HTR-8/SVneo (cell line): ENCODE results near the gene SYT8.

ENCODE experiments used
- DNase-seq: peaks from one replicate; pipeline ENCODE4 v3.0.0; 2011; ENCODE audit warnings: low spot score, mixed read lengths; ENCODE audit not compliant: insufficient read length
- FAIRE-seq: peaks from 2 replicates; lab custom pipeline; 2011; peaks lifted over from hg19 to GRCh38; lab: Jason Lieb, UNC

Gene SYT8

GRCh38 chr11:1830322-1831223 lies 4.2 kb upstream of the SYT8 start:
- DNase-seq (peak; percentile 30), FAIRE-seq (no peak)

GRCh38 chr11:1831338-1832210 lies 3.2 kb upstream of the SYT8 start:
- FAIRE-seq, result no peak
- no peak for DNase-seq

- FAIRE-seq (no peak), DNase-seq (peak; percentile 70)
Observed at GRCh38 chr11:1832211-1832919, 2.4 kb upstream of the SYT8 start.

GRCh38 chr11:1832920-1833295 lies 1.9 kb upstream of the SYT8 start:
- no peak for FAIRE-seq
- no peak for DNase-seq

DNA sequence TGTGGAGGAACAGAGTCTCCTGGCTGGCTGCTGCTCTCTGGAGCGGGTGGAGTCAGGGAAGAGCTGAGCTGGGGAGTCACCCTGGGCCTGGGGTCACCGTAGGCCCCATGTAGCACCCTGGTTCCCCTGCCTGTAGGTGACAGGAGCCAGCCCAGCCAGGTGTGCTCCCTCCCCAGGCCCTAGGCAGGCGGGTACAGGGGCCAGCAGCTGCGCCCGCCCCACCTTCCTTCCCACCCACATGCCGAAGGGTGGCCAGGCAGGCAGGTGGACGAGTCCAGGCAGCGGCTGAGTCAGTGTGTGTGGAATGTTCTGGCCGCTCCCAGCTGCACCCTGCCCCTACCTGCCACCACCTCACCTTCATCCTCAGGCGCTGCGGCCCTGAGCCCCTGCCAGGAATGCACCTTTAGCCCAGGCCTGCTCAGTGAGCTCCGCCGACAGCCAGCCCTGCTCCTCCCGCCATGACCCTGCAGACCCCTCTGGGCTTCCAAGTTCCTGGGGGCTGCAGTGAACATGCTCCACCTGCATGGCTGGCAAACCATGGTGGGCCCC lies 654 bp upstream of the SYT8 start:
- DNase-seq (no peak), FAIRE-seq (no peak)

DNA sequence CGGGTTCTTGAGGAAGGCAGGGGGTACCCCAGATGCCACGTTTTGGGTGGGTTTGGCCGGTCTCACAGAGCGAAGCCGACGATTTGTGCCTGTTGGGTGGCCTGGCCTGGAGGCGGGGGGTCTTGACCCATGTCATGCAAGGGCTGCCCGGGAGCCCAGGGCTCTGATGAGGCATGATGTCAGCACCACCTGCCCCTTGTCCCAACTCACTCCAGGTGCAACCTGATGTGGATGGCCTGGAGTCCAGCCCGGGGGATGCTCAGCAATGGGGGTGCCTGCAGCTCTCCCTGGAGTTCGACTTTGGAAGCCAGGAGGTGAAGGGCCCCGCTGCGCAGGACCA lies 851 bp downstream of the SYT8 start:
- FAIRE-seq (no peak), DNase-seq (no peak)

GRCh38 chr11:1836011-1836945 lies 1.5 kb downstream of the SYT8 start:
- FAIRE-seq (no peak), DNase-seq (no peak)

DNA sequence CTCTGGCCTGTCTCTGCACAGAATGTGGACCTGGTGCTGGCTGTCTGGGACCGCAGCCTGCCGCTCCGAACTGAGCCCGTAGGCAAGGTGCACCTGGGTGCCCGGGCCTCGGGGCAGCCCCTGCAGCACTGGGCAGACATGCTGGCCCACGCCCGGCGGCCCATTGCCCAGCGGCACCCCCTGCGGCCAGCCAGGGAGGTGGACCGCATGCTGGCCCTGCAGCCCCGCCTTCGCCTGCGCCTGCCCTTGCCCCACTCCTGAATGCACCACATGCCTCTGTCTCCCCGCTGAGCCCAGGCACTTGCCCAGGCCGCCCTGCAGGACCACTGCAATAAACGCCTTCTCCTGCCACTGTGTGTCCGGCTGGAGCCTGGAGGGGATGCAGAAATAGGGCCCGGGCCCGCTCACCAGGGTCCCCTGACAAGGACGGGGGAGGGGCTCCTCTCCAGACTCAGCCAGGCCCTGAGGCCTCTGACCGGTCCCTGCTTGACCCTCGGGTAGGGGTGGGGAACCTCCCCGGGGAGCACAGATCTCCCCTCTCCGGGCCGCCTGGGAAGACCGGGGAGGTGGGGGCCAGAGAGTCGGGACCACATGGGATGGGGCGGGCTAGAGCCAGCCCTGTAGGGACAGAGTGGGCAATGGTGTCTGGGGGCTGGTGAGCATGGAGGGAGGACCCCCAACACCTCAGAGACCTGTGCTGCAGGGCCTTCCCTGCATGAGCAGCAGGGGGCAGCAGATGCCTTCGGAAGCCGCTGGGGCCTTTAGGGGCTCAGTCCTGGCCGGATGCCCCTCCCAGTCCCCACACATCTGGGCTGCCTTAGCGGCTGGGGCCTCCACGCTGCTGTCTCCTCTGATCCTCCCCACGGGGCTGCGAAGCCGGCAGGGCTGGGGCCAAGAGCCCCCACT lies 2.6 kb downstream of the SYT8 start:
- FAIRE-seq, result no peak
- peak; percentile 63 for DNase-seq

- no peak for FAIRE-seq
- DNase-seq, result no peak
Observed at GRCh38 chr11:1838077-1838425, 3.3 kb downstream of the SYT8 start.

DNA sequence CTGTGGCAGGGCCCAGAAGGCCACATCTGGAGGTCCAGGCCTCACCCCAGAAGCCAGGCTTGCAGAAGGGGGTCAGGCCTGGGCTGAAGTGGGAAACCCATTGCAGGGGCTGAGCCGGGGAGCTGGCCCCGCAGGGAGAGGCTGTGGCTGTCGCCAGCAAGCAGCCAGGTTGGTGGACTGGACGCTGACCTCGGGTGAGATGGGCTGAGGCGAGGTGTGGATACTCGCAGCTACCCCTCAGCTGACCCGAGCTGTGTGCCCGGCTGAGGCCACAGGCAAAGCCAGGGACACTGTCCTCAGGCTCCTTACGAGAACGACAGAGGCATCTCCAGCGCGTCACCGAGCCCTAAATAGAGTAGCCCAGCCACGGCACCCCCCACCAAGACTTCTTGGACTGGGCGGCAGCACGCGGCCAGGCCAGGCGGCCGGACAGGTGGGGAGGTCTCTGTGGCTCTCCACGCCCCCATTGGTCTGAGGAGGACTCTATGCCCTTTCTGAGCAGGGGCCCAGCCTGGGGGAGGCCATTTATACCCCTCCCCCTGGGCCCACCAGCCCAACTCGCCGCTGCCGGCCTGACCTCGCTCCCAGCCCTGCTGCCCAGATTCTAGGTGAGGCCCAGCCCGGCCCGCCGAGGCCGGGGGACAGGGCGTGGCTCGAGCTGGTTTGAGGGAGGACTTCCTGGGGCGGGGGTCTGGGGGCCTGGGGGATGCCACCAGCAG lies 3.8 kb downstream of the SYT8 start, which contains the start of gene TNNI2:
Gene TNNI2 (plus strand): TSS at position 556 of the 719 bp plus-strand sequence. CDS start 716 bp downstream, outside the sequence.
- no peak for FAIRE-seq
- no peak for DNase-seq

DNA sequence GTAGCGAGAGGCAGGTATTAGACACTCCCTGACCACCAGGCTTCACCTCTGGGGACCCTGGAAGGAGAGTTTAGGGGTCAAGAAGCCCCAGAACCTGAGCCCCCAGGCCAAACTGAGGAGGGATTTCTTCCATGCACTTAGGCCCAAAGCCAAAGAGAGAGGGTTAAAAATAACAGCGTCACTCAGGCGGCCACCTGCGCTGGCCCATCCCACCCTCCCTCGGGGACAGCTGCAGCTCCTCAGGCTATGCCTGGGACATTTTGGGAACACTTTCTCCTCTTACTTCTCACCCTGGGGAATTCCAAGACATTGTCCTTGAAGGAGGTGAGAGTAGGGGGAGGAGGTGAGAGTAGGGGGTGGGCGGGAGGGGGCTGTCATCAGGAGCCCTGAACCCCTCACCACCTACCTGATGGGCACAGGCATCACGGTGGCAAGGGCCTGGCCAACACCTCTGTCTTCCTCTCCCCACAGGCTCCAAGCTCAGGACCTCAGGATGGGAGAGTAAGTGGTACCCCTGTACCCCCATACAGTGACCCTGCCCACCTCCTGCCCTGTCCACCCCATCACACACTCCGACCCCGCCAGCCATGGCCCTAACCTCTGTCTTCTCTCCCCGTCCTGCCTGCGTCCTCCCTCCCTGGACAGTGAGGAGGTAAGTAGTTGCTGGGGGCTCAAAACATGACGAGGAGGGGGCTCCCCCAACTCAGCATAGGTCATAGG lies 4.6 kb downstream of the SYT8 start:
- FAIRE-seq (no peak), DNase-seq (no peak)

DNA sequence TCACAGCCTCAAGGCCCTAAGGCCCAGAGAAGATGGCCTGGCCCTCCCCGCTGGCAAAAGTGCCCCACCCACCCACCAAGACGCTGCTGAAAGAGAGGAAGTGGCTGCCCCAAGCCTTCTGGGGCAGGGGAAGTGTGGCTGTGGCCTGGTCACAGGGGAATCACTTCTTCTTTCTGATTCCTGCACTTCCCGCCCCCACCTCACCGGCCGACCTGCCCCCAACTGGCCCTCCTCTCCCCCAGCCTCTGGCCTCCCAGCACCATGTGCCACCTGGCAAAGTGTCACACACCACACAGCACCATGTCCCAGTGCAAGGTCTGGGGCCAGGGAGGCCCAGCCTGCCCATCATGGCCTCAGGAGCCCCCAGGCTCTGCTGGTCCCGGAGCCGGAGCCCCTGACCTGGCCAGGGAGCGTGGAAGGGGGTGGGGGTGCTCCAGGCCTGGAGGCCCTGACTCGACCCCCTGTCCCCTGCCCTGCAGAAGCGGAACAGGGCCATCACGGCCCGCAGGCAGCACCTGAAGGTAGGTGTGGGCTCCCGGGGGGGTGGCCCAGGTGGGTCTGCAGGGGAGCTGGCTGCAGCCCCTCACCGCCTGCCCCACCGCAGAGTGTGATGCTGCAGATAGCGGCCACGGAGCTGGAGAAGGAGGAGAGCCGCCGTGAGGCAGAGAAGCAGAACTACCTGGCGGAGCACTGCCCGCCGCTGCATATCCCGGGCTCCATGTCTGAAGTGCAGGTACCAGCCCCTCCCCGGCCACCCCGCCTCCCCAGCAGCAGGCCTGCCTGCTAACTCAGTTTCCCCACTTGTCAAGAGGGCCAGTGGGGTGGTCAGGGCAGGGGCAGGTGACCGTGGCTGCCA lies 5.4 kb downstream of the SYT8 start:
- DNase-seq, result no peak
- FAIRE-seq, result no peak

DNA sequence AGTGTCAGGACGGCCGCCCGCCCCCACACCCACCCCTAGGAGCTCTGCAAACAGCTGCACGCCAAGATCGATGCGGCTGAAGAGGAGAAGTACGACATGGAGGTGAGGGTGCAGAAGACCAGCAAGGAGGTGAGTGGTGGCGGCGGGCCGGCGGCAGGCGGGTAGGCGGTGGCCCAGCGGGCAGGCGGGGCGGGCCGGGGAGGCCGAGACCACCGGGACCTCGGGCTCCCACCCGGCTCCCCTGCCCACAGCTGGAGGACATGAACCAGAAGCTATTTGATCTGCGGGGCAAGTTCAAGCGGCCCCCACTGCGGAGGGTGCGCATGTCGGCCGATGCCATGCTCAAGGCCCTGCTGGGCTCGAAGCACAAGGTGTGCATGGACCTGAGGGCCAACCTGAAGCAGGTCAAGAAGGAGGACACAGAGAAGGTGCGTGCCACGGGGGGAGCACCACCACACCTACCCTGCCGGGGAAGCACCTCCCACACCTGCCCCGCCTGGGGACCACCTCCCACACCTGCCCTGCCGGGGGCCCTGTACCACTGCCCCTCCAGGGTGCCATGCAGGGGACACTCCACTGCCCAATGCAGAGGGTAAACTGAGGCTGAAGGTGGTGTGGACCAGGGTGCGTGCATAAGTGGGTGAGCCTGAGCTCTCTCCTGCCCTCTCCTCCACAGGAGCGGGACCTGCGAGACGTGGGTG lies 6.1 kb downstream of the SYT8 start:
- DNase-seq (no peak), FAIRE-seq (no peak)

GRCh38 chr11:1841511-1842148 lies 6.8 kb downstream of the SYT8 start:
- DNase-seq (no peak), FAIRE-seq (no peak)
